Astrocyte of the cerebellum (primary cell): ENCODE data around the gene MAD2L1.
A peak's percentile ranks its signal among the peaks of the same experiment; 100 is the strongest.

Experiments used
- DNase-seq: peaks from one replicate; pipeline ENCODE4 v3.0.0-alpha.2; 2011; ENCODE audit warnings: low read depth
- H3K4me3 ChIP-seq: 2 replicates; pipeline ENCODE4 v1.5.1; 2011; ENCODE audit warnings: mild to moderate bottlenecking, low read depth, low read length, moderate library complexity
- in situ Hi-C: cut with HindIII; loops from 2 replicates; pipeline ENCODE4 v1.10.0; 2017; ENCODE audit warnings: low sequenced_read_pairs
- TF ChIP-seq, protein P1 (sequence below): IDR thresholded peaks from 2 replicates; pipeline ENCODE4 v1.5.1; 2012; ENCODE audit warnings: low read length, low read depth, moderate library complexity, mild to moderate bottlenecking; ENCODE audit errors: missing control alignments

Gene MAD2L1

DNA sequence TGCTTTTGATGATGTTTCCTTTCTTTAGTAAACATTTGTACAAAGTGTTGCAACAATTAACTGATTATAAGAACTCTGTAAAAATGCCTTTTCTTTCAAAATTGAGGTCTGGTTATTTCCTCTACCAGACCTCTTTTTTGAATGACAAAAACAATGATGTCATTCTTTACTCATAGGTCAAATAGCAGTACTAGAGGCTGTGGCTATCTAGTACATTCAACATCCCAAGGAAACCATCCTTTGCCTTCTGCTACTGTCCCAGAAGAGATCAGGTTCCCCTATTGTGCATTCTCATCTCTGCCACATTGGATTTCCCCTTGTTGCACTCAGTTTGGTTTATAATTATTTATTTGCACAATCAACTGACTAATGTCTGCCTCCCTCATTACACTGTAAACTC is 19.1 kb upstream of the MAD2L1 start:
- TF ChIP-seq, protein P1, sequence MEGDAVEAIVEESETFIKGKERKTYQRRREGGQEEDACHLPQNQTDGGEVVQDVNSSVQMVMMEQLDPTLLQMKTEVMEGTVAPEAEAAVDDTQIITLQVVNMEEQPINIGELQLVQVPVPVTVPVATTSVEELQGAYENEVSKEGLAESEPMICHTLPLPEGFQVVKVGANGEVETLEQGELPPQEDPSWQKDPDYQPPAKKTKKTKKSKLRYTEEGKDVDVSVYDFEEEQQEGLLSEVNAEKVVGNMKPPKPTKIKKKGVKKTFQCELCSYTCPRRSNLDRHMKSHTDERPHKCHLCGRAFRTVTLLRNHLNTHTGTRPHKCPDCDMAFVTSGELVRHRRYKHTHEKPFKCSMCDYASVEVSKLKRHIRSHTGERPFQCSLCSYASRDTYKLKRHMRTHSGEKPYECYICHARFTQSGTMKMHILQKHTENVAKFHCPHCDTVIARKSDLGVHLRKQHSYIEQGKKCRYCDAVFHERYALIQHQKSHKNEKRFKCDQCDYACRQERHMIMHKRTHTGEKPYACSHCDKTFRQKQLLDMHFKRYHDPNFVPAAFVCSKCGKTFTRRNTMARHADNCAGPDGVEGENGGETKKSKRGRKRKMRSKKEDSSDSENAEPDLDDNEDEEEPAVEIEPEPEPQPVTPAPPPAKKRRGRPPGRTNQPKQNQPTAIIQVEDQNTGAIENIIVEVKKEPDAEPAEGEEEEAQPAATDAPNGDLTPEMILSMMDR = no peak

DNA sequence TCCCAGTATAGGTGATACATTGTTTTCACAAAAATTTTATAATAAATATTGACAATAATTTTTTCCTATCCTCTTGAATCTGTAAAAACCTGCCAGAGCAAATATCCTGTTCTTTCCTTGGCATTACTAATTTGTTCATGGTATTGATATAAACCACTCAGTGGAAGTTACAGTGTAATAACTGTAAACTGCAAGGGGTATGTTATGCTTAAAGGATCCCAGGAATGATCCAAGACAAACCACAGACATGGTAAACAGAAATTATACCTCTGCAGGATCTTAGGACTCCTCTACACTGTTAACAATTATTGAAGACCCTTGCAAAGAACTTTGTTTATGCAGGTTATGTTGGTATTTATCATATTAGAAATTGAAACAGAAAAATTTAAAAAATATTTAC is 17.7 kb upstream of the MAD2L1 start:
- TF ChIP-seq, protein P1 = no peak
- H3K4me3 ChIP-seq = no peak overlapping the region
- DNase-seq = peak; percentile 4
- in situ Hi-C loops = no loop called here

More for the DNA sequence above, 19.1 kb upstream of the MAD2L1 start:
- no peak for DNase-seq
- in situ Hi-C loops = no loop called here
- H3K4me3 ChIP-seq = no peak overlapping the region

DNA sequence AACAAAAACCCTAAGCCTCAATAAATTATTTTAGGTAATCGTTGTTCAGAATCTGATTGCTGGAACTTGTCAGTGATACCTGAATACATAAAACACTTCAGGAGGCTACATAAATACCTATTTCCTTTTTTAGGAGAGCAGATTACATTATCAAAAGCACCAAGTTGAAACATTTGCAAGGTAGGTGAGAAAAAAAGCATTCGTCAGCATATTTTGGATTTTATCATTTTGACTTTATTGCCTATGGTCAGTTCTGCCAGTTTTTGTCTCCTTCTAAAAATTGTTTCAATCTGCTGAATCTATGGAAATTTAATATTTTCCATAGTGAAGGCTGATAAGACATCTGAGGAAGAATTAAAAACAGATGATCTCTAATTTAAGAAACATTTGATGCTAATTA is 16.5 kb upstream of the MAD2L1 start:
- in situ Hi-C loops = no loop called here

DNA sequence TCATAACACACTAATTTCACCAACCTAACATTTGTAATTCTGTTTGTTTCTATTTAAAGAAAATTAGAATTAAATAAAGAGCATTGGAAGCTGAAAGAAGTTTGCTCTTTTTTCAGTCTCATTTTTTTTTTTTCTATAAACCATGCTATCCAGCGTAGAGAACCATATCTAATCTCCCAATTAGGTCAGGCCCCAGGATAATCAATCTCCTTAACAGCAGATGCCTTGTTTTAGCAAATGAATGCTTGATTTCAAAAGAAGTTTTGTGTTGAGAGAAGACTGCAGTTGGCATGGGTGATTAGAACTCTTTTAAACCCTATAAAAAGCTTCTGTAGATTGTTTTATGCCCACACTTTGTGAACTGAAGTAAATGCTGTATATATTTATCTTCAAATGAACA is 15.6 kb upstream of the MAD2L1 start:
- in situ Hi-C loops = no loop called here
- TF ChIP-seq, protein P1 = no peak
- no peak overlapping the region for H3K4me3 ChIP-seq
- no peak for DNase-seq

More for the DNA sequence above, 16.5 kb upstream of the MAD2L1 start:
- TF ChIP-seq, protein P1 = no peak
- DNase-seq = no peak
- no peak overlapping the region for H3K4me3 ChIP-seq

DNA sequence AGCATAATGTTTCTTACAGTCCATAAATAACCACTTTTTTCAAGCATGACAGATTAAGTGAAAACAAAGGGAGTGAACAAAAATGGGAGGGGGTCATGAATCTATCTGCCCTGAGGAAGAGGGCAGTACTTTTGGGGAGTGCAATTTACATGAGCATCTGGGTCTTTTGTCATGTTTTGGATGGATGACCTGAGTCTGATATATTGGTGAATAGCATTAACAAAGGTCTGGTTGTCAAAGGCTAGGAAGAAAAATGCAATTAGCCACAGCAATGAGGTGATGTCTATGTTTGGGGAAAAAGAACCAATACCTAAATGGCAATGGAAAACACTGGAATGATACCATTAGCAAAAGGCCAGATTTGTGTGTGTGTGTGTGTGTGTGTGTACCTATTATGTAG is 15.1 kb upstream of the MAD2L1 start:
- in situ Hi-C loops = no loop called here
- no peak for DNase-seq
- H3K4me3 ChIP-seq = no peak overlapping the region
- TF ChIP-seq, protein P1 = no peak

DNA sequence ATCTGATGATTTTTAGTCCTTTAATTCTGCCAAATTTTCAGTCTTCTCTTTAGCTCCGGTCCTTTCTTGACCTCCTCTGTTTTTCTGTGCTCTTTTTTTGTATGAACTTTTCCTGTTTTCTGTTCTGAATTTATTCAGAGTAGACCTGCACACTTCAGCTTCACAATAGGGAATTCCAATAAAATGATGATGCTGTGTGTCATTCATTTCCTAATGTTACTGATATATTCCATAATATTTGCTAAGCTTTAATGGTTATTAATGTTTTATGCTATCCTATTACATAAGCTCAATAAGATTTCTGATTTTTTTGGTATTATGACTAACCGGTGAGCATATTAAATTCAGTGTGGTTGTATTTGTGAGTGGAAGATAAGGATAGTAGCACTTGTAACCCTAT is 13.9 kb upstream of the MAD2L1 start:
- no peak for DNase-seq
- in situ Hi-C loops = no loop called here
- H3K4me3 ChIP-seq = no peak overlapping the region
- TF ChIP-seq, protein P1 = no peak
